NCI-H2081 (cell line): ENCODE measurements around the gene SNRPA1.

Source experiments
- DNase-seq, 2 experiments: peaks; one replicate each; lab custom pipeline; 2025; lab: John Stamatoyannopoulos, UW

Gene SNRPA1

DNA sequence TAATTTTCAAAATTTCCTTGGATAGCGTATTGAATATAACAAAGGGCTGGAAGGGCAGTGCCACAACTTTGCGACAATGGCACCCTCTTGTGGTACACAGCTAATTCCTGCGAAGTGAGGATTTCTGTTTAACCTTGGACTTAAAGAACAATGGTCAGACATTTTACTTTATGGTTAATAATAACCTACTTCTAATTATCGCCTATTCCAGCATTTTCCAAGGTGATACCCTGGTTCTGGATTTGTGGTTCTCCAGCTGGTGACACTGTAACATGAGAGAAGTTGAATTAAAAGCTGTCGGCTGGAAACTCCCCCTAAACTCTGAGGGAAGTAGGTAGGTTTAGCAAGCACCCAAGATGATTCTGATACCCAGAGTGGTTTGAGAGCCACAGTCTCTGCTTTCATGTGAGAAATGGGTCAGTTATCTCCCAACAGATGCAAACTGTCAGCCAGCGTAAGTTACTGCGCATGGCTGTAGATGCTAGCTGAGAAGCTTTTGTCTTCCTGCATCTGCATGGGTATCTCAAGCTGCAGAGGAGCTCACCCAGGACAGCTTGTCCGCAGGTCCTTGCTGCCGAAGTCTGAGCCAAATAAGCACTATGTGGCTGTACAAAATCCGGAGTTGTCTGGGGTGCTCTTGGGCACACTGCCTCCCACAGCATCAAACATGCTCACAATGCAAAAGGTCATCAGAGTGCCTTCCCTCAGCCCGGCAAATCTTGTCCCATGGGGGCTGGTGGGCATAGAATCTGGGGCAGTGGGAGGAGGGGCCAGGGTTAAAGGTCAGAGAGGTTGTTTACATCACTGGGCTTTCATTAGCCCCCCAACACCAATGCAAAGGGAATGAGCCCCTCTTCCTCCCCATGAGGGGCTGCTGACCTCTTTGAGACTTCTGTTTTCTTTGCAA is 36.6 kb downstream of the SNRPA1 start:
- peak; percentile 69 to 80 for DNase-seq

DNA sequence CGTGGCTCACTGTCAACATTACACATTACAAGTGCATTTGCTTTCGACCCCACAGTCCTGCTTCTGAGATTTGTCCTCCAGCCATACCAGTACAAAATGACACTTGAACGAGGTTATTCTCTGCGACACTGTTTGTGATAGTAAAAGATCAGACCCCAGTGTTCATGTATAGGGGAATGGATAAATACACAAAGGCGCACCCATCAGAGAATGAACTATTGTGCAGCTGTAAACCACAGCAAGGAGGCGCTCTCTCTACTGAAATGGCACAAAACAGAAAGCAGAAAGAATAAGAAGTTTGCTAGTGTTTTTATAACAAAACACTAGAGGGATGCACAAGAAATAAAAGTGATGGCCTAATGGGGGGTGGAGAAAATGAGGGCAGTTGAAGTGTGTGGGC is 38.3 kb downstream of the SNRPA1 start:
- peak in 1 of 2 experiments; percentile 1 for DNase-seq

DNA sequence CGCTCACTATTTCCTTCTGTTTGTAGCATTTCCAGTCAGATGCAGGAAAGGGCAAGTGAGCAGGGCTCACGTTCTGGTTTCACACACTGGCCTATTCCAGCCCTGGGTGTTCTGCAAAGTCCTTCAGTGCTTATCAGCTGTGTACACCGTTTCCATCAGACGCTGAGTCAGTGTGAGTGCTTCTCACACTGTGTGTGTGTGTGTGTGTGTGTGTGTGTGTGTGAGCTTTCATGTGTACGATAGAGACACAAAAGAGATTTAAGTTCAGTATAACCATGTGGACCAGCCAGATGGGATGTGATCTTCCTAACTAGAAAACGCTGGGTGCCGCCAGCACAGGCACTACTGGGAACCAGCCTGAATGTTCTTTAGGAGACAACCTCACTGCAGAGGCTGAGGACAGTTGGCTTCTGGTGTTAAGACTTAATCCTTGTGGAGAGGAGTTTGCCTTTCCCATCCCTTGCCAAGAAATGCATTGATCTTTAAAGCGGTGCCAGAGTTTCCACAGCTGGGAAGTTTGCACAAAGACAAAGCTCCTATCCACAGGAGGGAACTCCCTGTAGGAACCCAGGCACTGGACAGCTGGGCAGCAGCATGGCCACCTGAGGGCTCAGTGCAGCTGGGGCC is 39.3 kb downstream of the SNRPA1 start:
- no peak for DNase-seq

DNA sequence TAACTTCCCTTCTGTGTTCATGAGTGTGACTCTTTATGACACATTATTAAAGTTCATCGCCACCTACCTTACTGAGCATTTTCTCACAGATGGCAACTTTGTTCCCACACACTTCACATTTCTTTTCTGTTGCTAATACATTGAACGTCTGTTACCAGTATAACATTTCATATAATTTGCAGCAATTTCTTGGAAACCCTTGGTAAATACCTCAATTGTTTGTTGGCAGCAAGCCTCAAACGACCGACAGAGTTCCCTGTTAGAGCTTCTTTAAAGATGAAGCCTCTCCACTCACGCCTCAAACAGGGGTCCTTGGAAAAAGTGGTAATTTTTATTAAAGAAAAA is 40.0 kb downstream of the SNRPA1 start:
- no peak for DNase-seq

DNA sequence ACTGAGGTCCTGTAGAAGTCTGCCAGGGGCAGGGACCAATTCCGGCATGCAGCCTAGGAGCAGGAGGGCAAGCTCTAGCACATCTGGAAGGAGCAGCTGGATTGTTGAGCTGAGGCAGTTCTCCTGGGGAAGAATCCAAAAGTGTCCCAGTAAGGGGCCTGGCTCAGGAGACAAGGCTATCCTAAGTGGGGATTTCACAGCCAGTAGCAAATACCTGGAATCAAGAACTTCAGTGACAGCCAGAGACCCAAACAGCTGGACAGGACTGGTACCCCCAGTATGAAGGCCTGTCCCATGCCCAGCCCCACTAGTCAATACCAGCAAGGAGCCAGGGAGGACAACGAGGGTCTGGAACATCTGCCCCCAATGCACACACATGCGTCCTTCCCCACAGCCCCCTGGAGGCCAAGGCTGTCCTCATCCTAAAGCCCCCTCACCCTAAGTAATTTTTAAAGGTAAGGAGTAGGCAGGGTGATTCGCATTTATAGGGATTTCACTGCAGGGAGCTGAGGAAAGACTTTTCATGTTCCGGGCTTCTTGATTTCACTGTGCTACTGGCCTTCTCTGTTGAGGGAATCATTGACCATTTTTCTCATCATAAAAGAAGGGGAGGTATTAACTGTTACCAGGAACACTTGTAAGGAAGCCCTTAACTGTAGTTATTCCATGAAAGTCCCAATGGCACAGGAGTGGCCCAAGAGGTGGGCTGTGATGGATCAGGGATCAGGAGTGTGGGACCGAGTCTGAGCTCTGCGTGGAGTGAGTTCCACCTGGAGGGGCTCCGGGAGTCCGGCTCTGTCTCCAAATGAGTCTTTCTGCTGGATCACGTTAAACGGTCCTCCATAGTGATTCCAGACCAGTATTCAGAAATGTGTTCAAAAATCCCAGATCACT is 40.6 kb downstream of the SNRPA1 start:
- DNase-seq = no peak

DNA sequence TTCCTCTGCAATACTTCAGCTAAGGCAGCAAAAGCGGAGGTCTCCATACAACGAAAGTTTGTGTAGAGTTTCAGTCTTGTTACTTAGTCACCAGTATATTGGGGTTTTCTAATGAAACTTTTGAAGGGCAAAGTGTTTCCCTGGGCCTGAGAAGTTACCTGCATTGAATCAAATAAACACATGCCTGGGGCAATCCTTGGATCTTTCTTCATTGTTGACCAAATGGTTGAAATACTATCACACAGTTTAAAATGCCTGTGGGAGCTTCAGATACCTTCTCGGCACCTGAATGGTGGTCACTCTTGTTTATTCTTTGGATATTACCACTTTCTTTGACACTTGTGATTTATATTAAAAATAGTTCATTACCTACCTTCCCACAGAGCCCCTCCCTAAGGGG is 42.2 kb downstream of the SNRPA1 start:
- DNase-seq = no peak

DNA sequence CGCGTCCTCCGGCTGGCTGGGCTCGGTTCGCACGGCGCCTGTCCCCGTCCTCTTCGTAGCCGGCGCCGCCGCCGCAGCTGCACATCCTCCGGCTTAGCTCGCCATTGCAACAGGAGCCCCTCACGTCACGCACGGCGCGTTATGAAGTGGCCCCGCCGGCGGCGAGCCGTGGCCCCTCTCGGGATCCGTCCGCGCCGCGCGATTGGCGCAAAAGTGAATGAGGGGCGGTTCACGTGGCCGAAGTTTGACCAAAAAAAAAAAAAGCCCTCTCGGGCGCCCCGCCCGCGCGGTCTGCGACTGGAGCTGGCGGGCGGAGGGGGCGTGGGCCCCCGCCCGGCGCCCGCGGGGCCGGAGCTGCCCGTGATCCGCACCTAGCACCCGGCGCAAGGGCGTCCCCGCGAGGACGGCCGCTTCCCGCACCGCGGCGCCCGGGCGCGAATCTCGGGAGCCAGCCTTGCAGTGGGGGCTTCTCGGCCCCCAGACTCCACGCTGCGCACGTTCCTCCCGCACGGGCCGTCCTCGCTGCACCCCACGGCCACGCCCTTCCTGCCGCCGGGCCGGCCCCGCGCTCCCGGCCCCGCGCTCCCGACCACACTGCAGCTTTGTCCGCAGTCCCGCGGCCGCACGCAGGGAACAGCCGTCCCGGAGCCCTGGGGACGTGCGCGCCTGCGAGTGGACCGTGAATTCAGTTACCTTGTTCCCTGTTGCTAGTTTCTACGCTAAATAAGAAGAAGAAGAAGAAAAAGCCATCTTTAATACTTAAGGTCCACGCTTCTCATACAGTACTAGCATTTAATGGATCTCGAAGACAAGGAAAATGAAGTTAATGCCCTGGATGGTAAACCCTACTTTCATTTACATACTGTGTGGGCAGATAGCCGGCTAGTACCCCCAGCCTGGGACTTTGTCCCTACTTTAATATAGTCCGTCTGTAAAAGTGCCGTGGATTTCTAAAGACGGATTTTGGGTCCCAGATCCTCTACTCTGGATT is 42.9 kb downstream of the SNRPA1 start, which contains the start of gene CHSY1:
CHSY1 (minus strand) TSS at position 219 of the 991 bp plus-strand sequence. CDS start 592 bp downstream, outside the sequence.
- DNase-seq = peak; percentile 70 to 82

DNA sequence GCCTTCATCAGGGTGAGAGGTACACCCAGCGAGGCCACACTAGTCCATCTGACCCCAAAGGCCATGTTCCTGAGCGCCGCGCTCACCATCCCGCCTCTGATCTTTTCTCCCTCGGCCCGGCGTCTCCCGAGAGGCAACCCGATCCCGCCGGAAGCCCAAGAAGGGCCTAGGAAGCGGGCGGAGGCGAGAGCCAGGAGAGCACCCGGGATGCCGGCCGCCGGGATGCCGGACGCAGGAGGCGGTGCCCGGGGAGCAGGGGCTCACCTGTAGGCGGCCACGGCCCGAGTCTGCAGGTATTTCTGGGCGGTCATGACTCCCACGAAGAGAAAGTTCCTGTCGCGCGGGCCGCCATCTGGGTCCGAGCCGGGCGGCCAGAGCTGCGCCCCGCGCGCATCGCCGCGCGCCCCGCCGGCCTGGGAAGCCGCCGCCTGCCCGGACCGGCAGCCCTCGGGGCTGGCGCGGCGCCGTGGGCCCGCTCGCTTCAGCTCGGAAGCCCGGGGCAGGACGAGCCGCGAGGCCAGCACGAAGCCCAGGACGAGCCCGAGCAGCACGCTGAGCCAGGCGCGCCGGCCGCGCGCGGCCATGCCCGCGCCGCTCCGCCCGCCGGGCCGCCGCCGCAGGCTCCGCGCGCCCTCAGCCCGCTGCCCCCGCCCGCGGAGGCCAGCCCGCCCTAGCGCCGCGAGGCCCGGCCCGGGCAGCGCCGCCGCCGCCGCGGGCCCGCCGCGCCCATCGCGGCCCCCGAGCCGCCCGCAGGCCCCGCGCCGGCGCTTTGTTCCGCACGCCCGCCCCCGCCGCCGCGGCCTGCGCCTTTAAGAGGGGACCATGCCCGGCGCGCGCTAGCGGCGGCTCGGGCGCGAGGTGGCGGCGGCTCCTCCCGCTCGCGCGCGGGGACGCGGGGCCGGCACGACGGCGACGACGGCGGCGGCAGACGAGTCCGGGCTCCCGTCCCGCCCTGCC is 43.9 kb downstream of the SNRPA1 start:
- peak; percentile 58 to 60 for DNase-seq

DNA sequence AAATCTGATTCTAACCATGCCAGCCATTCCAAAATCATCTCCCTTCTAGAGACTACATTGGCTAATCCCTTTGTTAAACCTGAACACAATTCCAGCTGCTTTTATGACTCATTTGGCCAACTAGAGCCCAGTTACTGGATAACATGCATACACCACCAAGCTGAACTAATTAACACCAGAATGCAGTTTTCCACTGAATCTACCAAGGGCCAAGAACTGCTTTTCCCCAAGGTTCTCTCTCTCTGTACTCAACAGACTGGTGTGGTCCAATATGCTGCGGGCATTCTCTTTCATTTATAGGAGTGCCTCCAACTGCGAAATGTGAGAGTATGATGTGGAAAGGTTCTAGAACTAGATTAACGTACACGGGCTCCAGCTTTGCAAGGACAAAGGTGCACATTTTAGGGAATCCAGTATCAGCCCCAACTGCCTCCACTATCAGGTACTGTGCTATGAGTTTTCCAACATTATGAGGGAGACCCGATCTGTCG is 44.7 kb downstream of the SNRPA1 start:
- DNase-seq = peak in 1 of 2 experiments; percentile 29

DNA sequence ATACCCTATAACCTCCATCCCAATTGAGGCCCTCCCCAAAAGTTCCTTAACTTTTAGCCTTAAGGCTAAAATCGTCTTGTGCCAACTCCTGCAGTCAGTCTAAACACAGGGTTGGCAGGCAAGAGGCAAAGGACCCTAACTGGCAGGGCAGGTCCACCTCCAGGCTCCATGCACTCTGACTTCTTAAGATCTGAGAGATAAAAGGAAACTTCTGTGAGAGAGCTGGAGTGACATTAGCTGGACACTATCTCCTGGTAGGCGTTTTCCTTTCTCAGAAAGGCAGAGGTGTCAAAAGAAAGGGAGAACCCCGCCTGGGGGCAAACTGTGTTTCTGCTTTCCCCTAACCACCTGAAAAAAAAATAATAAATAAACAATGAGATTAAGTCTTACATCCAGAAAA is 46.8 kb downstream of the SNRPA1 start:
- DNase-seq = no peak

DNA sequence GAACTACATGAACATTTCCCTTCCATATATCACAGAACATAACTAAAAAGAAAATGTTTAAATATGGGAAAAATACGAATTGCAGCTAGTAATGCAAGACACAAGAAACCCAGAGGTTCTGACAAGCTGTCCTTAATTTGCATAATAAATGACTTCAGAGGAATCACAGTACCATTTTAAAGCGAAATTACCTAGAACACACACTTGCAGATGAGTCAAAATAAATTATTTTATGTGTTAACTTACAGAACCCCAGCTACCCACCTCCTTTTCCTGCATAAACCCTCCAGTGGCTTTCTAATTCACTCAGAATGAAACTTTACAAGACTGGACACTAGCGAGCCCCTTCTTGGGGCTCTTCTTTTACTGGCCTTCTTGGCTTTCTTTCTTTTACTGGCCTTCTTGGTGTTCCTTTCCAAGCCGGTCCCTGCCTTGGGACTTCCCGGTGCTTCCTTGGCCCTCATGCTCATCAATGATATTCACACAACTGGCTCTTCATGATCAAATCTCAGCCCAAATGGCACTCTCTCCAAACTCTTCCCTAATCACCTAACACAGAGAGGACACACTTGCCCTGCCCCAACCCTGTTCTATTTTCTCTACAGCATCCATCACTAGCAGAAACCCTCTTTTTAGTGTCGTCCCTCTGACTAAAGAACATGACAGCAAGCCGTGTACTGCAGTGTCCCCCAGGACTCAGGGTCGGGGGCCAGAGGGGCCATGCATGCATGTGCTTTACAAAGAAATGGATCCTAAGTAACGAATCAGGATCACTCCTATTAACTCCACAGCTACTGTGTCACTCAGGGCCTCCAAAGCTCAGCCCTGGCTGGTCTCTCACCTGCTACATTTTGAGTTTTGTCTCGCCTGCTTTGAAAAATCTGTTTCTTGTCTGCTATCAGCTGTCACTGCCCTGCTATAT is 48.0 kb downstream of the SNRPA1 start:
- DNase-seq = no peak

DNA sequence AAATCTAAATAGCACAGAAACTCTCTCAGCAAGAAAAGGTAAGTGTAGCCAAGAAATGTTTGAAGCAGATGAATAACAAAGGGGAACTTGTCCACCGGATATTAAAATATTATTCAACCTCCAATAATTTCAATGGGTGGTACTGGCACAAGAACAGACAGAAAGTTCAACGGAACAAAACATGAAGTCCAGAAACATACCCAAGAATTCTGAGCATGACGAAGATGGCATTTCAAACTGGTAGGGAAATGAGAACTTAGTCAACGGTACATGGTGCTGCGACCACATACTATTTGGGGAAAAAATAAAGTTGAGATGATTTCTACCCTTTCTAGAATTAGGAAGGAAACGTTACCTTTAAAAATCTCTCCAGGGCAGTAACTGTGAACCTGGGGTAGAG is 48.7 kb downstream of the SNRPA1 start:
- no peak for DNase-seq

DNA sequence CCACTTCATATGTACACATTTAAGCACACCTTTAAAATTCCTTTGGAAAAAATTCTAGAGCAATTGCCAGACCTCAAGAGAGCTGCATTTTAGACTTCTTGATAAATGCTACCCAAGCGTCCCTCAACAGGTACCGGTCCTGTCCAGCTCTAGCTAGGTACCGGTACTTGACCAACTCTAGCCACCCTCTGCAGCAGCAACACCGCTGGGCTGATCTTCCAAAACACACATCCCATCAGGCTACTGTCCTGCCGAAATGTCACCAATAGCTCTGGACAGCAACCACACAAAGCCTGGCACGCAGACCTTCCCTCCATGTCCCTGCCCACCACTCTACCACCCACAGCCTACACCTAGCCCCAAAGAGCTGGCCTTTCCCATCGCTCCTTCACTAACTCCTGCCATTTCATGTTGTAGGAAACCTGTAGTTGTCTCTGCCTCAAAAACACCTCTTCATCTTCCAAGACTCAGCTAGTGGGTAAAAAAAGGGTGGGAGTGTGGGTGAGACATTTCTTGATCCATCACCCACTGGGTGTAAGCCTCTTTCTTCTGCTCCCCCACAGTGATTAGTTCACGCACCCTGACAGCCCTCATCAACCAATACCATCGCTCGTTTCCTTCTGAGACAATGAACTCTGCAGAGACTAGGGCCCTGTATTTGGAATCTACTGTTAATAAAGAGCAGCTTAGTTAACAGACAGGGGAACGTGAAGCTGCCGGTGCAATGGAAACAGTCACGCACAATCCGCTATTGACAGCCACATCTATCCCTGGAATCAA is 50.0 kb downstream of the SNRPA1 start:
- no peak for DNase-seq

DNA sequence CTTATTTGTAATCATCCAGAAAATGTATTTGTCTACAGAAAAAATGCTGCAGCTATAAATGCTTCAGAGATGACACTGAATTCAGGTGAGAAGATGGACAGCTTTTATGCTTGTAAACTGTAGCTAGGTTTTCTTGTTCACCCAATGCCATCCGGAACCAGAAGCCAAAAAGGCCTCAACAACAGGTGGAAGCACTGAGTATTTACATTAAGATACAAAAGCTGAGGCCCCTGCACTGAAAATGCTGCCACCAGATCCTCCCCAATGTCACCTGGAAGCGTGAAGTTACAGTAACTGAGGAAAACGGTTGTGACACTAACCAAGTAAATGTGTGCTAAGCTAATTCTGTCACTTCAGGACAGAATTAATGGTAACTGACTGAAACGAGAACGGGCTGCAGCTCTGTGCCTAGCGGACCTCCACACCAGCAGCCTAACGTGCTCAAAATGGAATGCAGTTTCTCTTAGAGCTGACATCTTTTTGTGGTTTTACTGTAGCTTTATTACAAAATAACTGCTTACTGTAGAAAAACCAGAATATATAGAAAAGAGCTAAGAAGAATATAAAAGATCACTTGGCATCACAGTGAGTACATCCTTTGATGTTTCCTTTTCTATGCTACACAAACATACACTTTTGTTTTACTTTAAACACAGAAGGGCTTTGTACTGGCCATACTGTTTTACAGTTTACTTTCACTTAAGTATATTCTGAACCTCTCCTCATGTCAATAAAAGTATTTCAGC is 50.8 kb downstream of the SNRPA1 start:
- DNase-seq = no peak

DNA sequence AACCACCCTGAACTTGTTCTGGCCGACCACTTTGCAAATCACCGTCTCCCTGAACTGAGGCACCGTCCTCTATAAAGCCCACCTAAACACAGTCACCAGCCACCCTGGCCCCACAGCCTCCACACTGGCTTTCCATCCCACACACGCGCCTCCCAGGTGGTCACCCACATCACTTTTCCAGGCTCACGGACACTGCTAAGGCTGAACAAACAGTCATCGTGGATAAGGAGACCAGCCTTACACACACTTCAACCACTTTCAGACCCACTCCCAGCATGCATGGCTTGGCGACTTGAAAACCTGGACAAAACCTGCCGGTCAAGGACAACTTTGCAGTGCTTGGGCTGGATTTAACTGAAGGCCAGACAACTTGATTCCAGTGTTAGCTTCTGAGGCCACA is 51.6 kb downstream of the SNRPA1 start:
- DNase-seq = no peak

DNA sequence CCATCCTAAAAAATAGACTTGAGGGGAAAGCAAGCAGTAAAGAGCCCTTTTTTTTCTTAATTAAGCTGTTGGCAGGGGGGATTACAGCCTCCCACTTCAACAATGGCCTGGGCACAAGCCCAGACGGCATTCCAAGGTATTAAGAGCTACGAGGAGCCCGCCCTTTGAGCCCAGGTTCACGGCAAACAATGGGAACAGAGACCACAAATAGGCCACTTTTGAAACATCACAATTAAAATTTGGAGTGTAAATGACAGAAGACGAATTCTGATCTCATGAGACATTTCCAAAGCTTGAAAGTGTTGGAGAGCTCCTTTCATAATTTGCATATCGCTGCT is 52.1 kb downstream of the SNRPA1 start:
- no peak for DNase-seq
